Measurements from ENCODE around the gene ACAP3.

The ACAP3 gene

GRCh38 chr1:1347663-1348419 lies 40.1 kb upstream of the ACAP3 start:
- H3K4me3 Mint-ChIP-seq, result peak overlapping the region; percentile 78
- H3K27me3 Mint-ChIP-seq, result peaks cover 7% of the 10 kb centered on the region
- peaks cover 37% of the 10 kb centered on the region for H3K4me1 Mint-ChIP-seq (ENCODE audit: low read depth)
- no peaks in the 10 kb centered on the region for H3K36me3 Mint-ChIP-seq (ENCODE audit: low read depth)
- H3K9me3 Mint-ChIP-seq, result no peaks in the 10 kb centered on the region
- no peak overlapping the region for H3K27ac Mint-ChIP-seq

- Mint-ChIP-seq H3K4me1 (ENCODE audit: low read depth) (peaks cover 29% of the 10 kb centered on the region), H3K4me3 (peak overlapping the region; percentile 78), H3K27me3 (no peaks in the 10 kb centered on the region), H3K9me3 (no peaks in the 10 kb centered on the region), H3K27ac (no peak overlapping the region), H3K36me3 (ENCODE audit: low read depth) (no peaks in the 10 kb centered on the region)
Observed at GRCh38 chr1:1347026-1347595, 39.4 kb upstream of the ACAP3 start.

- Mint-ChIP-seq H3K4me3 (peak overlapping the region; percentile 7), H3K9me3 (no peaks in the 10 kb centered on the region), H3K27ac (no peak overlapping the region)
Observed at GRCh38 chr1:1346501-1346890, 38.8 kb upstream of the ACAP3 start.

GRCh38 chr1:1345860-1346500 lies 38.2 kb upstream of the ACAP3 start:
- Mint-ChIP-seq H3K9me3 (no peaks in the 10 kb centered on the region), H3K27ac (no peak overlapping the region), H3K27me3 (no peaks in the 10 kb centered on the region), H3K4me3 (no peak overlapping the region), H3K4me1 (ENCODE audit: low read depth) (peaks cover 28% of the 10 kb centered on the region), H3K36me3 (ENCODE audit: low read depth) (peaks cover 7% of the 10 kb centered on the region)

More at GRCh38 chr1:1346501-1346890, 38.8 kb upstream of the ACAP3 start:
- Mint-ChIP-seq H3K27me3 (no peaks in the 10 kb centered on the region), H3K4me1 (ENCODE audit: low read depth) (peaks cover 28% of the 10 kb centered on the region), H3K36me3 (ENCODE audit: low read depth) (peaks cover 2% of the 10 kb centered on the region)

GRCh38 chr1:1345384-1345783 lies 37.7 kb upstream of the ACAP3 start:
- Mint-ChIP-seq H3K9me3 (no peaks in the 10 kb centered on the region), H3K27ac (no peak overlapping the region), H3K27me3 (no peaks in the 10 kb centered on the region), H3K4me1 (ENCODE audit: low read depth) (peaks cover 28% of the 10 kb centered on the region), H3K36me3 (ENCODE audit: low read depth) (peaks cover 13% of the 10 kb centered on the region), H3K4me3 (no peak overlapping the region)

- no peaks in the 10 kb centered on the region for H3K9me3 Mint-ChIP-seq
- H3K27me3 Mint-ChIP-seq, result no peaks in the 10 kb centered on the region
- H3K27ac Mint-ChIP-seq, result no peak overlapping the region
- H3K4me3 Mint-ChIP-seq, result no peak overlapping the region
- H3K4me1 Mint-ChIP-seq (ENCODE audit: low read depth), result peaks cover 28% of the 10 kb centered on the region
- H3K36me3 Mint-ChIP-seq (ENCODE audit: low read depth), result peaks cover 14% of the 10 kb centered on the region
Observed at GRCh38 chr1:1344655-1345361, 37.1 kb upstream of the ACAP3 start.

GRCh38 chr1:1343811-1344421 lies 36.2 kb upstream of the ACAP3 start:
- Mint-ChIP-seq H3K4me3 (no peak overlapping the region), H3K27me3 (no peaks in the 10 kb centered on the region), H3K36me3 (ENCODE audit: low read depth) (peaks cover 17% of the 10 kb centered on the region), H3K9me3 (no peaks in the 10 kb centered on the region), H3K27ac (no peak overlapping the region), H3K4me1 (ENCODE audit: low read depth) (peaks cover 28% of the 10 kb centered on the region)

- Mint-ChIP-seq H3K4me1 (ENCODE audit: low read depth) (peaks cover 21% of the 10 kb centered on the region), H3K36me3 (ENCODE audit: low read depth) (peaks cover 20% of the 10 kb centered on the region), H3K9me3 (no peaks in the 10 kb centered on the region), H3K4me3 (no peak overlapping the region), H3K27me3 (no peaks in the 10 kb centered on the region), H3K27ac (no peak overlapping the region)
Observed at GRCh38 chr1:1342584-1343115, 34.9 kb upstream of the ACAP3 start.

- no peaks in the 10 kb centered on the region for H3K9me3 Mint-ChIP-seq
- H3K36me3 Mint-ChIP-seq (ENCODE audit: low read depth), result peaks cover 20% of the 10 kb centered on the region
- H3K4me1 Mint-ChIP-seq (ENCODE audit: low read depth), result peaks cover 16% of the 10 kb centered on the region
- H3K27me3 Mint-ChIP-seq, result no peaks in the 10 kb centered on the region
- H3K4me3 Mint-ChIP-seq, result no peak overlapping the region
- no peak overlapping the region for H3K27ac Mint-ChIP-seq
Observed at GRCh38 chr1:1342061-1342562, 34.4 kb upstream of the ACAP3 start.

- Mint-ChIP-seq H3K27ac (no peak overlapping the region), H3K36me3 (ENCODE audit: low read depth) (peaks cover 20% of the 10 kb centered on the region), H3K4me1 (ENCODE audit: low read depth) (peaks cover 11% of the 10 kb centered on the region), H3K4me3 (no peak overlapping the region), H3K27me3 (no peaks in the 10 kb centered on the region), H3K9me3 (no peaks in the 10 kb centered on the region)
Observed at GRCh38 chr1:1341549-1342021, 33.9 kb upstream of the ACAP3 start.

- H3K4me1 Mint-ChIP-seq (ENCODE audit: low read depth), result peaks cover 7% of the 10 kb centered on the region
- H3K9me3 Mint-ChIP-seq, result no peaks in the 10 kb centered on the region
- no peaks in the 10 kb centered on the region for H3K27me3 Mint-ChIP-seq
- H3K27ac Mint-ChIP-seq, result no peak overlapping the region
- H3K36me3 Mint-ChIP-seq (ENCODE audit: low read depth), result peaks cover 20% of the 10 kb centered on the region
- H3K4me3 Mint-ChIP-seq, result no peak overlapping the region
Observed at GRCh38 chr1:1340791-1341548, 33.2 kb upstream of the ACAP3 start.

- Mint-ChIP-seq H3K27me3 (no peaks in the 10 kb centered on the region), H3K4me3 (no peak overlapping the region), H3K36me3 (ENCODE audit: low read depth) (peaks cover 20% of the 10 kb centered on the region), H3K9me3 (no peaks in the 10 kb centered on the region), H3K4me1 (ENCODE audit: low read depth) (peaks cover 5% of the 10 kb centered on the region), H3K27ac (no peak overlapping the region)
Observed at GRCh38 chr1:1340185-1340584, 32.5 kb upstream of the ACAP3 start.

GRCh38 chr1:1338278-1338677 lies 30.5 kb upstream of the ACAP3 start:
- Mint-ChIP-seq H3K36me3 (ENCODE audit: low read depth) (peaks cover 20% of the 10 kb centered on the region), H3K27ac (no peak overlapping the region), H3K4me3 (no peak overlapping the region), H3K9me3 (no peaks in the 10 kb centered on the region), H3K4me1 (ENCODE audit: low read depth) (no peaks in the 10 kb centered on the region), H3K27me3 (no peaks in the 10 kb centered on the region)

GRCh38 chr1:1337793-1338147 lies 30.0 kb upstream of the ACAP3 start:
- H3K4me3 Mint-ChIP-seq, result no peak overlapping the region
- no peaks in the 10 kb centered on the region for H3K9me3 Mint-ChIP-seq
- H3K36me3 Mint-ChIP-seq (ENCODE audit: low read depth), result peaks cover 20% of the 10 kb centered on the region
- H3K27ac Mint-ChIP-seq, result no peak overlapping the region
- no peaks in the 10 kb centered on the region for H3K27me3 Mint-ChIP-seq
- H3K4me1 Mint-ChIP-seq (ENCODE audit: low read depth), result no peaks in the 10 kb centered on the region
